Urinary bladder (tissue), 2 donors: ENCODE measurements around the gene ZMYM4. TPM values are rescaled to one million over a fixed set of nuclear protein-coding genes. Genes with fewer than 3 reads are reported as not detected.

Source experiments
- polyA plus RNA-seq: library from polyadenylated mRNA; stranded (reverse); fragments of 200-250 nt; gene quantifications from one replicate; pipeline ENCODE4 v1.2.3, GENCODE V29; 2013
- small RNA-seq: library from RNA; depleted of rRNA; stranded (forward); fragments of <200 nt; gene quantifications from one replicate; pipeline ENCODE3, GENCODE V24; 2014
- total RNA-seq: library from RNA; depleted of rRNA; stranded (reverse); fragments of >200 nt; gene quantifications from one replicate; pipeline ENCODE4 v1.2.3, GENCODE V29; 2014
- donor health status: healthy.

Gene ZMYM4
- total and polyA plus RNA-seq, 2 donors, result 14.1 to 75.3 TPM

Small RNAs within 50 kb of the gene (small RNA-seq; reads per million reads assigned to genes)
- not detected for gene RF00091

Other genes starting within 250 kb of the ZMYM4 start
- 45.4 TPM for gene ZMYM6, start 236.8 kb upstream of the ZMYM4 start, total RNA-seq
- gene ZMYM6, start 236.8 kb upstream of the ZMYM4 start, polyA plus RNA-seq, result 8.5 TPM
- 61.6 TPM for gene ZMYM1, start 189.3 kb upstream of the ZMYM4 start, total RNA-seq
- 6.0 TPM for gene ZMYM1, start 189.3 kb upstream of the ZMYM4 start, polyA plus RNA-seq
- gene SFPQ, start 75.6 kb upstream of the ZMYM4 start, total RNA-seq, result 293 TPM
- gene SFPQ, start 75.6 kb upstream of the ZMYM4 start, polyA plus RNA-seq, result 134 TPM